C4-2B (cell line): Measurements from ENCODE around the gene ZFP1.

Experiments used
- CTCF ChIP-seq: fragments of 450-650 bp; conservative IDR thresholded peaks from 2 replicates; pipeline ENCODE4 v1.5.1; 2017; ENCODE audit warnings: mild to moderate bottlenecking
- ZFX ChIP-seq: fragments of 450-650 bp; IDR thresholded peaks from 2 replicates; pipeline ENCODE4 v1.6.1; 2017

GRCh38 chr16:75181630-75182029 lies 33.3 kb downstream of the ZFP1 start:
- no peak for TF ChIP-seq CTCF
- TF ChIP-seq ZFX: no peak
